ENCODE data around the gene PHF20. TPM values are rescaled to one million over a fixed set of nuclear protein-coding genes. Genes with fewer than 3 reads are reported as not detected.

Gene PHF20
- total and polyA plus RNA-seq, 2 of the 13 experiments (the other 11 are each of a cell fraction or from before 2014, with no cell fraction given) = 22.8 to 34.1 TPM

- Histone ChIP-seq H2AFZ (ENCODE audit: low read length) (no peak overlapping the region), H3K79me2 (ENCODE audit: insufficient read depth, low read length) (peaks cover 9% of the 10 kb centered on the region), H3K9ac (ENCODE audit: insufficient read depth, low read depth, low read length) (no peak overlapping the region), H3K9me3 (ENCODE audit: low read length) (no peaks in the 10 kb centered on the region), H3K27ac (ENCODE audit: extremely low read length, insufficient read depth, low read length) (no peak overlapping the region), H3K36me3 (replicated peaks in 1 of 2; ENCODE audit: control insufficient read depth in 1 of 2, insufficient read depth in 2 of 2, low read length in 2 of 2) (peaks cover 11 to 17% of the 10 kb centered on the region in 2 experiments), H3K4me2 (ENCODE audit: low read depth, low read length) (no peak overlapping the region), H3K4me3 (replicated peaks in 1 of 3; ENCODE audit: insufficient read depth in 1 of 3, low read depth in 2 of 3, low read length in 3 of 3) (no peak overlapping the region), H4K20me1 (ENCODE audit: insufficient read depth, low read length) (no peaks in the 10 kb centered on the region), H3K4me1 (ENCODE audit: insufficient read depth, low read length) (peaks cover 16% of the 10 kb centered on the region), H3K27me3 (ENCODE audit: control insufficient read depth in 1 of 2, insufficient read depth in 2 of 2, low read length in 2 of 2) (no peaks in the 10 kb centered on the region)
- CTCF ChIA-PET (ENCODE audit: low intra/inter-chr PET ratio, low total read pairs) = no interaction called here
- peak; percentile 82 for ATAC-seq
- POLR2A ChIA-PET = interaction anchor here (1.0 kb wide), 1 partner anchor 205 kb away, joined by 4 read pairs; the partner anchor contains the start of gene RBM39
- 83% methylated on average over 9 of the region's 9 CpGs for WGBS (ENCODE audit: low lambda C conversion rate)
- no TSS peak for BruUV-seq (replicated peaks)
- peak; percentile 69 for DNase-seq (ENCODE audit: low spot score)
- intact Hi-C loops (cut with micrococcal nuclease; ENCODE audit: unreplicated experiment) = no loop called here
- in situ Hi-C loops (cut with HindIII; ENCODE audit: extremely low pct_ligation_motif_present, low pct_unique_long_range_greater_than_20kb) = no loop called here
- no peak for FAIRE-seq
- no peak for TF ChIP-seq ZNF263 (CRISPR knock-in tag; IDR thresholded peaks at IDR 0.05)
- no peak for TF ChIP-seq ZNF615 (CRISPR knock-in tag; IDR thresholded peaks at IDR 0.05; ENCODE audit: borderline replicate concordance)
- TF ChIP-seq REPIN1 (CRISPR knock-in tag; IDR thresholded peaks at IDR 0.05; ENCODE audit: borderline replicate concordance, low read depth) = peak; percentile 67; the same call in 1 of the 2 replicates
- TF ChIP-seq ZNF318 (CRISPR knock-in tag; IDR thresholded peaks at IDR 0.05) = no peak
- no peak for TF ChIP-seq CHD2 (IDR thresholded peaks at IDR 0.05; ENCODE audit: low read depth, low read length)
- TF ChIP-seq ZNF687 (CRISPR knock-in tag; IDR thresholded peaks at IDR 0.05) = peak; percentile 29; the same call in 1 of the 2 replicates
- no peak for TF ChIP-seq ZNF737 (CRISPR knock-in tag; IDR thresholded peaks at IDR 0.05; ENCODE audit: borderline replicate concordance)
- no peak for TF ChIP-seq ERF (CRISPR knock-in tag; IDR thresholded peaks at IDR 0.05)
- TF ChIP-seq ZNF770 (CRISPR knock-in tag; IDR thresholded peaks at IDR 0.05) = no peak
- no peak for TF ChIP-seq ZNF557 (CRISPR knock-in tag; IDR thresholded peaks at IDR 0.05)
These were observed 175.7 kb downstream of the PHF20 start for GRCh38 chr20:35947489-35947888.
